Astrocyte of the hippocampus (primary cell): Measurements from ENCODE around the gene XAB2.

Source experiments
- DNase-seq: peaks from one replicate; pipeline ENCODE4 v3.0.0; 2011; ENCODE audit warnings: low read depth, low spot score

The XAB2 gene

DNA sequence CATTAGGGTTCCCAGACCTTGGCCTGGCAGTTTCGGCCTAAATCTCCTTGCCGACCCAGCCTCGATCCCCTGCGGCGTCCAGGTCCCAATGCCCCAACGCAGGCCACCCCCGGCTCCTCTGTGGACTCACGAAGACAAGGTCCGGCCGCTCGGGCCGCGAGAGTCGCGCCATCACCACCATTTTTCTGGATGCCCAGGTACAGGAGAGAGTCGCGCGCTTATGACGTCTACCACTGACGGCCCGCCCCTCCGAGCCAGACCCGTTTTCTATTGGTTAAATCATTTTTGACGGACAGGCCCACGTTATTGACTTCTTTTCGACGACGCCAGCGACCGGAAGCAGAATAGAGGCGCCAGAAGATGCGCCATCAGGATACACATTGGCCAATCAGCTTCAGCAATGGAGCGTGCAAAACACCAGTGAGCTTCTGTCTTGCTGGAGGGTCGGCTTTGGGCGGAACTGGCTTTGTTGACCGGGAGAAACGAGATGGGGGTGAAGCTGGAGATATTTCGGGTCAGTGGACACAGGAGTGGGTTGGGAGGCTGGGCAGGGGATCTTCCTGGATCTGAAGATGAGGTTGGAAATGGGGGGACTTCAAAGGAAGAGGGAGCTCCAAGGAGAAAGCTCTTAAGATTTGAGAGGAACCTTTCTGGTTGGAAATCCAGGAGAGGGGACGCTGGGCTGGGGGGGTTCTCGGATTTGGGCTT, at the start of gene XAB2, which contains the start of gene PET100:
TSS of gene XAB2 (minus strand) at position 199 of the 708 bp plus-strand sequence. CDS start at position 181, 18 bp downstream.
TSS of gene PET100 (plus strand) at position 447 of the 708 bp plus-strand sequence. CDS start at position 488, 41 bp downstream.
- peak; percentile 99 for DNase-seq

DNA sequence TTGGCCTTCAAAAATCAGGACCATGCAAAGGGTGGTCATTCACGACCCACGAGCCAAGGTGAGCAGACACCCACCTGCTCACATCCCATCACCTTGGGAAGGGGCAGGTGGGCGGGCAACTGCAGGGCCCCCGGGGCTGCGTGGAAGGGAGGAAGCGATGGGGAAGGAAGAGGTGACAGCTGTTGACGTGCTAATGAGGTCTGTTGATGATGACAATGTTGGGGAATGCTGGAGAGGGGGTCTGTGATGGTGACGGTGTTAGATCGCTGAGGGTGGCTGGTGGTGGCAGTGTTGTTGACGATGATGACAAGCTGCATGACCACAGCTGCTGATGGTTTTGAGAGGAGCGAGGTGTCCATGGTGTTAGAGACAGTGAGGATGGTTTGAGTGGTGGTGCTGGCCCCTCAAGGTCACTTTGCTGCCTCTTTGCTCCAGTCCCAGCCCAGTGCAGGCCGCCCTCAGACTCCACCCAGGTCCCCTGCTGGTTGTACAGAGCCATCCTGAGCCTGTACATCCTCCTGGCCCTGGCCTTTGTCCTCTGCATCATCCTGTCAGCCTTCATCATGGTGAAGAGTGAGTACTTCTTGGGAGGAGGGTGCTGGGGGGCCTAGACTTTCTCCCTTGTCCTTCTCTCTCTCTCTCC, 48.4 kb upstream of the XAB2 start:
- DNase-seq, result no peak

DNA sequence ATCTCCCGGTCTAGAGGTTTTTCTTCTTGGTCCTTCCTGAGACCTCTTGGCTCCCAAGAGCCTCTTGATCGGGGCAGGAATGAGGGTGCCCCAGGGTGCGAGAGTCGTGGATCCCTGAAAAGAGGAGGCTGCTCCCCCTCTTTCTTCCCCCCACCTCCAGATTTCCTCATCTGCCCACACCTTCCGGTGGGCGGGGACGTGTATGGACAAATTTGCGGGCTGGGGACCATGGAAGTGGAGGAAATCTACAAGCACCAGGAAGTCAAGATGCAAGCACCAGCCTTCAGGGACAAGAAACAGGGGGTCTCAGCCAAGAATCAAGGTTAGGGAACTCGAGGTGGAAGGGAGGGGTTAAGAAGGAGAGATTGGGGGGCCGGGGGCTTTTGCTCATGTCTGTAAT, 47.5 kb upstream of the XAB2 start, which contains the start of gene MCEMP1:
TSS of gene MCEMP1 (plus strand) at position 237 of the 400 bp plus-strand sequence. CDS start at position 268, 31 bp downstream.
- no peak for DNase-seq

DNA sequence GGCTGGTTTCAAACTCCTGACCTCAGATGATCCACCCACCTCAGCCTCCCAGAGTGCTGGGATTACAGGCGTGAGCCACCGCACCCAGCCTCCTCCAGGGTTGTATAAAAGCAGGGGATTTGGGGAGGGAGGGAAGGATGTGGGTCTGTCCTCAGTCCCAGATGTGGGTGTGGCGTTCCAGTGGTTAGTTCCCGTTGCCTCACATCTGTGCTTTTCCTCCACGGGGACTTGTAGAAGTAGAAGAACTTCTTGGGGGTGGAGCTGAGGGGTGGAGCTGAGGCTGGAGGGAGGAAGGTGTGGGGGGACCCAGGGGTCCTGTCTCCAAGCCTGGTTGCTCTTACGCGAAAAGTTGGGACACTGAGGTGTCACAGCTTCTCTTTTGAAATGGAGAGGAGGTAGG, 47.0 kb upstream of the XAB2 start:
- DNase-seq, result no peak

DNA sequence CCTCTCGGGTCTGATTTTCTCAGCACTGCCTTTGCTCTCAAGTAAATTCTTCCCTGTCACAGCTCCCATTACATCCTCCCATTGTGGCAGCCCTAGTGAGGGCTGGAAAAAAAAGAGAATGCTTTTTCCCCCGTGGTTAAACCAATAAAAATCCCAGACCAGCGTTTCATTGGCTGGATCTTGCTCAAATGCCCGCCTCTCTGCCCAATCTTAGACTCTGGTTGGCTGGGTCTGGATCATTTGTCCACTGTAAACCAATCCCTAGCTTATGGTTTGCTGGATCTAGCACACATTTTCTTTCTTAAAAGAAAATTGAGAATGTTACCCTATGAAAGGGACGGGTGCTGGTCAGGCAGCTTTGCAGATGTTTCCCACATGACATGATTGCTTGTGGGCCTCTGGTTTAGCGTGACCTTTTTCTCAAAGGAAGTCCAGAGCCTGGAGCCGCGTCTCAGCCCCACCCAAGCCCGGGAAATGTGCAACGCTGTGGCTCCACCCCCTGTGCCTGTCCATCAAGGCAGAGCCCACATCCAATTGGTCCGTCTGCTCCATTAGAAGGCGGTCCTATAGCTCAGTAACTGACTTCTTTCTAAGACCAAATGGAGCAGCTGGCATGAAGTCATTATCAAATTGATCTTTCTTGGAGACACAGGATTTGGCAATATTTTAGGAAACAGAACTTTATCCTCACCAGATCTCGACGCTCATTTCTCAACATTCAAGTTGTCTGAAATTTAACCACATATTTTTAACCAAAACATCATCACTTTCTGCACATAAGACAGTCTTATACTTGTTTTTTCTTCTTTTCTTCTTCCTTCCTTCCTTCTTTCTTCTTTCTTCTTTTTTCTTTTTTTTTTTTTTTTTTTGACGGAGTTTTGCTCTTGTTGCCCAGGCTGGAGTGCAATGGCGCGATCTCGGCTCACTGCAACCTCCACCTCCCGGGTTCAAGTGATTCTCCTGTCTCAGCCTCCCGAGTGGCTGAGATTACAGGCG, 45.0 kb upstream of the XAB2 start:
- DNase-seq, result peak; percentile 26

DNA sequence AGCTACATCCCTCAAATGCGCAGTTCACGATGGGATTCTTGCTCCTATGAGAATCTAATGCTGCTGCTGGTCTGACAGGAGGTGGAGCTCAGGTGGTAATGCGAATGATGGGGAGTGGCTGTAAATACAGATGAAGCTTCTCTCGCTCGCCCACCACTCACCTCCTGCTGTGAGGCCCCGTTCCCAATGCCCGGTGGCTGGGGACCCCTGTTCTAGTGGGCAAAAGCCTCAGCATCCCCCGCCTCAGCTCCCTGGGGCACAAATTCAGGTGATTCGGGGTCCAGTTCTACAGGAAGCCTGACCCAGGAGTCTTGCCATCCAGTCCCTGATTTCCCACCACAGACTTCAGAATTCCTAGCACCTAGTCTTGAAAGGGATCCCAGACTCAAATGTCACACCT, 43.2 kb upstream of the XAB2 start:
- no peak for DNase-seq

DNA sequence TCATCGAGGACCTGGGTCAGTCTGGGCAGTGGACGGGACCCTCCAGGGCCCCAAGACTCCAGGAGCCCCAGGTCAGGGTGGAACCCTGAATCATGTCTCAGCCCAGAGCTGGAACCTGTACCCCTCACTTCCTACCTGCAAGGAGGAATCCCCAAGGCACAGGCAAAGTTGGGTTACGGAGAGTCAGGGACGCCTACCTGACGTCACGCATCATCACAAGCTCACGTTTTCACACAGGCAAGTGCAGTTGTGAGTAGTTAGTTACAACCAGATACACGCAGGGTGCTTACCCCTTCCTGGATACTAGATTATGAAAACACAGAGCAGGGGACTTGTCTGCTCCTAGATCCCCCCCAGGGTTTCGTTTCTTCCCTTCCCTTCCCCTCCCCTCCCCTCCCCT, 41.4 kb upstream of the XAB2 start:
- DNase-seq, result no peak

DNA sequence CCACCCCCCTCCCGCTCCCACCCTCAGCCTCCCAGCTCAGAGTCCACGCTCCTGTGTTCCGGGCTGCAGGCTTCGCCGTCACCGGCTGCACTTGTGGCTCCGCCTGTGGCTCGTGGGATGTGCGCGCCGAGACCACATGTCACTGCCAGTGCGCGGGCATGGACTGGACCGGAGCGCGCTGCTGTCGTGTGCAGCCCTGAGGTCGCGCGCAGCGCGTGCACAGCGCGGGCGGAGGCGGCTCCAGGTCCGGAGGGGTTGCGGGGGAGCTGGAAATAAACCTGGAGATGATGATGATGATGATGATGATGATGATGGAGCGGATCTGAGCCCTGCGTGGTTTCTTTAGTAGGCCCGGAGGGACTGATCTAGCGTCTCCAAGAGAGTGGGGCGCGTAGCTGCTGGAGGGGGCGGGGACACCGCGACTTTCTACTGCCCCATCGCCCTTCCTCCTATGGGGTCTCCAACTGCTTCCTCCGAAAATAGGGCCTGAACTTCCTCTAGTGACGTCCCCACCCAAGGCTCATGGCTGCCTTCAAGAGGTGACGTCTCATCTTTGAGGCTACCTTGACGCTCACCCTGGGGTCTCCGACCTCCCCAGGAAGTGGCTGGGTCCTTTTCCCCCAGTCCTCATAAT, 40.9 kb upstream of the XAB2 start:
- DNase-seq, result peak; percentile 17

DNA sequence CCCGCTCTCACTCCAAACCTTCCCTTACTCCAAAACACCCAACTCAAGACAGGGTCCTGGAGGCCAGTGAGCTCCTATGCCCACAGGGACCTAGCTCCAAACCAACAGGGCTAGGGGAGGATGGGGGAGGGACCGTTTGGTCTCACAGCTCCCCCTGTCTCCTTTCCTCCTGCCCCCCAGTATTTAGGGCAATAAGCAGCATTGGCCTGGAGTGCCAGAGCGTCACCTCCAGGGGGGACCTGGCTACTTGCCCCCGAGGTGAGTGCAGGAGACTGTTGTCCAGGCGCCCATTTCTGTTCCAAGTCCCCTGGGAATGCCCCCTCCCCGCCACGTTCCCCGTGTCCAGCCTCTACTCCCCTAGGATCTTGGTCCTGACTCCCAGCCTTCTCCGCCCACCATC, 40.3 kb upstream of the XAB2 start:
- DNase-seq, result no peak

DNA sequence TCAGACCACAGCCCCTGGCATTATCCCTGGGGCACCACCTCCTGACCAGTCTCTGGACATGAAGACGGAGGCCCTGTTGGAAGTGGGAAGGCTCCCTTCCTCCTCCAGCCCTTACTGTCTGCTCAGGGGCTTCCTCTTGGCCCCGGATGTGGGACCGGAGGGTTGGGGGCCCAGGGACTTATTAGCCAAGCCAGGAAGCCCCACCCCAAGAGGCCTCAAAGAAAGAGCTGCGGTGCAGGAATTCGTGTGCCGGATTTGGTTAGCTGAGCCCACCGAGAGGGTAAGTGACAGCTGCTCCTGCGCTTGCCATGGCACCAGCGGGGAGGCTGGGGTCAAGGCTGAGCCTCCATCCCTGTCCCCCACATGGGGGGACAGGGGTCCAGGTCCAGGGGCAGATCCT, 39.5 kb upstream of the XAB2 start, which contains the start of gene RETN:
TSS of gene RETN (plus strand) at position 208 of the 400 bp plus-strand sequence. CDS start 278 bp downstream, outside the sequence.
- no peak for DNase-seq

DNA sequence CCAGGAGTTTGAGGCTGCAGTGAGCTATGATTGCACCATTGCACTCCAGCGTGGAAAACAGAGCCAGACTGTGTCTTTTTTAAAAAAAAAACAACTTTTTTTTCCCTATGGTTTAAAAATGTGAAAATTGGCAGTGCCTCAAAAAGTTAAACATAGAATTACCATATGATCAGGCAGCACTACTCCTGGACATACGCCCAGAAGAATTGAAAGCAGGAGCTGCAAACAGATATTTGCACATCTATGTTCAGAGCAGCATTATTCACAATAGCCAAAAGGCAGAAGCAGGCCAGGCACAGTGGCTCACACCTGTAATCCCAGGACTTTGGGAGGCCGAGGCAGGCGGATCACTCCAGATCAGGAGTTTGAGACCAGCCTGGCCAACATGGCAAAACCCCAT, 35.7 kb upstream of the XAB2 start:
- DNase-seq, result no peak

DNA sequence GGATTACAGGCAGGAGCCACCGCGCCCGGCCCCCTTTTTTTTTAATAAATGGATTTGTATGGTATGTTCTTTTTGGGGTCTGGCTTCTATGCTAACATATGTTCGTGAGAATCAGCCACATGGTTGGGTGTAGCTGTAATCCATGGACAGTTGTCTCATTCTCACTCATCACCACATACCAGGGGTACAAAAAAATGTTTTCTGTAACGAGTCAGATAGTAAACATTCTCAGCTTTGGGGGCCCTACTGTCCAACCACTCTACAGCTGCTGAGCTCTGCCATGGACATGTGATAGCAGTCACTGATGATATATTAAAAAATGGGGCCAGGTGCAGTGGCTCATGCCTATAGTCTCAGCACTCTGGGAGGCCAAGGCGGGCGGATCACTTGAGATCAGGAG, 34.4 kb upstream of the XAB2 start:
- DNase-seq, result no peak

DNA sequence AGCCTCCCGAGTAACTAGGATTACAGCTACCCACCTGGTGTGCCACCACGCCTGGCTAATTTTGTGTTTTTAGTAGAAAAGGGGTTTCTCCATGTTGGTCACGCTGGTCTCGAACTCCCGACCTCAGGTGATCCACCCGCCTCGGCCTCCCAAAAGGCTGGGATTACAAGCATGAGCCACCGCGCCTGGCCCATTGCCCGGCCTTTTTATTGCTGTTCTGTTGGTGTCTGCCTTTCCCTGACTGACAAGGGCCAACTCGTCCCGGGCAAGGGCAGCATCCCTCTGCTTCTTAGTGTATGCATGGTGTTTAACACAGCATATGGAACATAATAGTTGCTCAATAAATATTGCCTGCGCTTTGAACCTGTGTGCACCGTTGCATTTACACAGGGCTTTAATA, 33.3 kb upstream of the XAB2 start:
- no peak for DNase-seq

DNA sequence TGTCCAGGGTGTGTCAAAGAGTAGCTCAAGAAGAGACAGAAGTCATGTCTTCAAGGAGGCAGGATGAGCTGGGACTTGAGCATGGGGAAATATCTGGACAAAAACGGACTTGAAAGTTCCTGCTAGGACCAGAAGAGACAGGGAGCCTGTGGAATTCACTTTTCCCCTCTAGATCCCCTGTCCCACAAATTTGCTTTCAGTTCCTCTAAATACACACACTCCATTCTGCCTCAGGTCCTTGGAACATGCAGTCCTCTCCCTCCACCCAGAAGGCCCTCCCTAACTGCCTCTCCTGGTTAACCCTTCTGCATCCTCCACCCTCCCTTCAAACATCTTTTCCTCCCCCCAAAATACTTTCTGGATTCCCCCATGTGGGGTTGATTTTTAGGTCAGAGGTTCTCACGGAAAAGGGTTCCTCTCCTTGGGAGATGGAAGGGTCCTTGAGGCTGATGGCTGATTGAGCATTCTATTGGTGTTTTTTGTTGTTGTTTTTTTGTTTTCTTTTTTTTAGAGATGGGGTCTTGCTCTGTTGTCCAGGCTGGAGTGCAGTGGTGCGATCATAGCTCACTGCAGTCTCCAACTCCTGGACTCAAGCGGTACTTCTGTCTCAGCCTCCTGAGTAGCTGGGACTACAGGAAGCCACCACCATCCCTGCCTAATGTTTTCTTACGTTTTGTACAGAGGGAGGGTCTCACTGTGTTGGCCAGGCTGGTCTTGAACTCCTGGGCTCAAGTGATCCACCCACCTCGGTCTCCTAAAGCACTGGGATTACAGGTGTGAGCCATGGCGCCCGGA, 32.6 kb upstream of the XAB2 start:
- no peak for DNase-seq

DNA sequence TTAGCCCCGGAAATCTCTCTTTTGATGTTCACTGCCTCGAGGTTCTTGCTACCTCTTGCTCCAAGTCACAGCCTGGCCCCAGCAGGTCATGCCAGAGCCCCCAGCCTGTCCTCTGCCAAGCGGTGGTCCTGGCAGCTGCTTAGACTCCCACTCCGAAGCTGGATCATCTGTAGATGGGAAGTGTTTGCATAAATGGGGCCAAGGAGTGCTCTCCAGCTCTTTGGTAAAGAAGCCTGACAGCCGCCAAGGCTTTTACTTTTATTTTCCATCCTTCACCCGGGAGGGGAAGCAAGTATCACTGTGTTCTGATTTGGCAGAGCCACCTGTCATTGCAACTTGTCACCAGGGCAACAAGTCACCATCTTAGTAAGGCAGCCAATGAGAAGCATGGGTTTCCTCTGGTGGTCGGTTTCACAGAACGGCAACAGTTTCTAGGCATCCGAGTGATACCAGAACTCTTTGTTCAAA, 28.9 kb upstream of the XAB2 start:
- no peak for DNase-seq

DNA sequence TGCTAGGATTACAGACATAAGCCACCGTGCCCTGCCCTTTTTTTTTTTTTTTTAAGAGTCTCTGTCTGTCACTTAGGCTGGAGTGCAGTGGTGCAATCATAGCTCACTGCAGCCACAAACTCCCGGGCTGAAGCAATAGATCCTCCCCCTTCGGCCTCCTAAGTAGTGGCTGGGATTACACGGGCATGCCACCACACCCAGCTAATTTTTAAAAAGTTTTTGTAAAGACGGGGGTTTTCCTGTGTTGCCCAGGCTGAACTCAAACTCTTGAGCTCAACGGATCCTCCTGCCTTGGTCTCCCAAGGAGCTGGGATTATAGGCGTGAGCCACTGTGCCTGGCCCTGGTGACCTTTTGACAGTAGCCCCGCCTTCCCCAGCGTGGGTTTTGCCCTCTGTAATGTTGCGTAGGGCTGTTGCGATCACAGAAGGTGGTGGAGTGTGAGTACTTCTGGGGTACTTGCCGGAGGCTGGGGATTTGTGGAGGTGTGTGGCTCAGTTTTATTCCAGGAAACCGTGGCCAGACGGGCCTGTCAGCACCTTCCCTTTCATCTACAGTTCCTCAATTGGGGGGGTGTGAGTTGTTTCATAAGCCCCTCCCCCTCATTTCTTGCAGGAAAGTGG, 27.9 kb upstream of the XAB2 start:
- DNase-seq, result no peak

DNA sequence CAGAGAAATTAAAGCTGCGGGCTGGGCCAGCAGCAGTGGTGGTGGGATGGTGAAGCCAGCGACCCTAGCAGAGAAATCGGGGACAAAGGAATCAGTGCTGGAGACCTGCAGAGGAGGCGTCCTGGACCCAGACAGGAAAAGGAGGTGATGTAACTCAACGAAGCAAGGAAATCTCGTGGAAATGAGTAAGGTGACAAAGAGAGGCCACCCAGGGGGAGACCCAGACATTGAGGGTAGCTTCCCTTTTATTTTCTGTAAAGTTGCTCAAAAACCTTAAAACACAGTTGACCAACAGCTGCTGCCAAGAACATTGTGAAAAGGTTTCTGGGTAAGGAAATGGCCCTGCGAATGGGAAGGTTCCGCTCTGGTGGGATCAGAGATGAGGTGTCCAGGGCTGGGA, 26.2 kb upstream of the XAB2 start:
- DNase-seq, result no peak

DNA sequence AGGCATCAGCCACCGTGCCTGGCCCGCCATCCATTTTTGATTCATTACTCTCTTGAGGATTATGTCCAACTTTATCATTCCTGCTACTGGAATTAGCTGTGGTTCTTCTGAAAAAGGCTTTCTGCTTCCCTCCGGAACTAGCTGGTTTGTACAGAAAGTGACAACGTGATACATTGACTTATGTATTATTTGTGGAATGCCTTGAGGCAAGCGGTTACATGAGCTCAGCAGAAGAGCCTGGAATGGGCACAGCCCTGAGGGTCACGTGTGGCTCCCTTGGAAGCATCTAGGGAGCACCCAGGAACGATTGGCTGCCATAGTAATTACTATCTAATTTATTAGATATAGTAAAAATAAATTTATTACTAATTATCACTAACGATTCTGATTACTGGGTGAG, 25.1 kb upstream of the XAB2 start:
- no peak for DNase-seq

DNA sequence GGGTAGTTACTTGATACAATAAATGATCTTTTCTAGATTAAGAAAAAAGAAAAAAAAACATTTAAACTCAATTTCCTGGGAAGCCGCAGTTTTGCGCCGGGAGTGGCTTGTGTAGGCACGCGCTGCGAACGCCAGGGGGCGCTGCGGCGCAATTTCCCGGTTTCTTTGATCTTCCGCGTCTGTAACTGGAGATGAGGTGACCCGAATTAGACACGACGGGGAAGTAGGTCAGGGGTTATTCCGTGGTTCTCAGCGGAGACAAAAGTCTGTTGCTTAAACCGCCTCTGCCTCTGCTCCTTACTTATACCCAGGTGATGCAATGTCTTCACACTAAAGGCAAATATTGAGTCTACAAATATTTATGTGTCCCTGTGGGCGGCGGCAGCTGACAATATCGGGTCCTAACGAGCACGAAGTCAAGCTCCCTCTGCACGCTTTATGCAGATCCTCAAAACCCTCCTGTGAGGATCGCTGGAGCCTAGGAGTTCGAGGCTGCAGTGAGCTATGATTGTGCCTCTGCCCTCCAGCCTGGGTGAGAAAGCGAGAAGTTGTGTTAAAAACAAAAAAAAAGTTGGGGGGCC, 22.8 kb upstream of the XAB2 start:
- DNase-seq, result peak; percentile 79

DNA sequence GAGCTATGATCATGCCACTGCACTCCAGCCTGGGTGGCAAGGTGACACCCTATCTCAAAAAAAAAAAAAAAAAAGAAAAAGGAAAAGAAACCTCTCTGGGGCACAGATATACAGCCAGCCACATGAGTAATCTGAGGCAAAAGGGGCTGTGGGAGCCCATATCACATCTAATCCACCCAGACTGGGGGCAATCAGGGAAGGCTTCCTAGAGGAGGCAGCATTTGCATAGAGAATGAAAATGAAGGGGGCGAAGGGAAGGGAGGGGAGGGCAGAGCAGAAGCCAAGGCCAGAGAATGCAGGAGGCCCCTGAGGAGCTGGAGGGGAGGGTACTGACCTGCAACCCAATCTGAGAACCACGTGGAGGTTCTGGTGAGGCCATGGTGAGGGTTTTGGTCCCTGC, 20.8 kb upstream of the XAB2 start:
- DNase-seq, result no peak
